CD4-positive, alpha-beta T cell treated with Interleukin-15 for 4 hours (primary cell): ENCODE measurements around the gene TRMT2A.
"Not testable (repeated sequence)": the region's sequence is repeated elsewhere in the genome, so short reads cannot be mapped to it uniquely, and the experiment has no call there.

Source experiments
- DNase-seq: peaks from one replicate; pipeline ENCODE4 v3.0.0-alpha.2; 2020; ENCODE audit warnings: low spot score

Gene TRMT2A, protein sequence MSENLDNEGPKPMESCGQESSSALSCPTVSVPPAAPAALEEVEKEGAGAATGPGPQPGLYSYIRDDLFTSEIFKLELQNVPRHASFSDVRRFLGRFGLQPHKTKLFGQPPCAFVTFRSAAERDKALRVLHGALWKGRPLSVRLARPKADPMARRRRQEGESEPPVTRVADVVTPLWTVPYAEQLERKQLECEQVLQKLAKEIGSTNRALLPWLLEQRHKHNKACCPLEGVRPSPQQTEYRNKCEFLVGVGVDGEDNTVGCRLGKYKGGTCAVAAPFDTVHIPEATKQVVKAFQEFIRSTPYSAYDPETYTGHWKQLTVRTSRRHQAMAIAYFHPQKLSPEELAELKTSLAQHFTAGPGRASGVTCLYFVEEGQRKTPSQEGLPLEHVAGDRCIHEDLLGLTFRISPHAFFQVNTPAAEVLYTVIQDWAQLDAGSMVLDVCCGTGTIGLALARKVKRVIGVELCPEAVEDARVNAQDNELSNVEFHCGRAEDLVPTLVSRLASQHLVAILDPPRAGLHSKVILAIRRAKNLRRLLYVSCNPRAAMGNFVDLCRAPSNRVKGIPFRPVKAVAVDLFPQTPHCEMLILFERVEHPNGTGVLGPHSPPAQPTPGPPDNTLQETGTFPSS

DNA sequence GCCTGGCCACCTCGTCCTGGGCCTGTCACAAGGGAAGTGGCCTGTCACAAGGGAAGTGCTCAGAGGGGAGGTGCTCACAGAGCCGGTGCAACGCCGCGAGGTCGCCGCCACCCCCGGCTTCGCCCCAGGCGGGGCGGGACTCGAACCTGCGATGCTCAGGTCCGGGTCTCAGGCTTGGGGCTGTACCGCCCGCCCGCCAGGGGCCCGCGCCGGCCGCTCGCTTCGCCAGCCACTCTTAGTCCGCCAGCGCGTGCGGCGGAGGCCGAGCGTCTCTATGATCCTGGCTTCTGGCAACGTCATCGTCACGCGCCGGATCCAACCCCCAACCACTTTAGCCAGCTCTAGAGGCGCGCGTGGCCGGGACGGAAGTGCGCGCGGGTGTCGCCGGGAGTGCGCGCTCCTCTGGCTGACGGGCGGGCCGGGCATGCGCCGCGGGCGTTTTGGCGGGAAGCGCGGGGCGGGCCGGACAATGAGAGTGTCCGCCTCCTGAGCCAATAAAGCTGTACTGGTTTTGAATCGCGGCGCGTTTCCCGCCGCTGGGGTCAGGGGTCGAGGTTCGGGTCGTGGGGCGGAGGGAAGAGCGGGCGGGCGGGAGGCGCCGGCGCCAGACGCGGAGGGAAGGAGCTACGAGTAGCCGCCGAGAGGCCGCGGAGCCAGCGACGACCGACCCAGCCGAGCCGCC is at the start of gene TRMT2A:
TRMT2A (minus strand) TSS at position 276 of the 682 bp plus-strand sequence. CDS start 320 bp downstream, outside the sequence.
- DNase-seq, result peak; percentile 97

- DNase-seq, result no peak
These were observed 49.7 kb upstream of the TRMT2A start for GRCh38 chr22:20166703-20167102.

- DNase-seq, result no peak
These were observed 48.9 kb upstream of the TRMT2A start for GRCh38 chr22:20165913-20166312.

GRCh38 chr22:20165421-20165820 is 48.4 kb upstream of the TRMT2A start:
- no peak for DNase-seq

- no peak for DNase-seq
These were observed 47.8 kb upstream of the TRMT2A start for GRCh38 chr22:20164863-20165262.

- DNase-seq, result no peak
These were observed 43.0 kb upstream of the TRMT2A start for GRCh38 chr22:20160041-20160440.

- DNase-seq, result not testable (repeated sequence)
These were observed 42.5 kb upstream of the TRMT2A start for GRCh38 chr22:20159531-20159930.

- no peak for DNase-seq
These were observed 42.0 kb upstream of the TRMT2A start for GRCh38 chr22:20159076-20159475.

- DNase-seq, result no peak
These were observed 41.5 kb upstream of the TRMT2A start for GRCh38 chr22:20158391-20159036.

DNA sequence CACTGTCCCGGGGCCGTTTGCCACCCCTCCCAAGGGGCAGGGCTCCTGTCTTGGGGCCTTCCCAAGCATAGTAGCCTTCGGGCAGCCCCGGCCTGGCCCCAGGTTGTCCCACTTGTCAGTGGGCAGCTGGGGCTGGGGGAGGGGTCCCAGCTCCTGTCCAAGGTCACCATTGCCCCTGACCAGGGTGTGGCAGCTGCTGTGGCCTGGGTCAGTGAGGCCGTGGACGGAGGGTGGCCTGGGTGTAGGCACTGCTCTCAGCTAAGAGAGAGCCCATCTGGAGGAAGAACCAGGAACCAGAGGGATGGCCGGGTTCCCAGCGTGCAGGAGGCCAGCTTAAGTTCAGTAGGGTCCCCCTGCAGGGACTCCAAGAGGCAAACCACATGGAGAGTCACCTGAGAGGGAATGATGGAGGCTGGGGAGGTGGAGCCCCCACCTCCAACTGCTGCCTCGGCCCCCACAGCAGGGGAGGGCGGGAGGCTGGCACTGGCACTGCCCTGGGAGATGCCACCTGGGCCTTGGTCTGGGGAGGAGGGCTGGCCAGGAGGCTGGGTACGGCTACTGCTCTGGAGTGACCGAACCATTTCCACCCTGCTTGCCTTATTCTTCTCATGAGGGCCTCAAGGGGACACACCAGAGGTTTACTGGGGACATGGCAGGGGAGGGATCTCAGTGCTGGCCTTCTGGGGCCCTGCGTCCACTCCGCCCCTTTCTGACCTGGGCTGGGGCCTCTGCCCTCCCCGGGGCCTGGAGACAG is 40.6 kb upstream of the TRMT2A start:
- DNase-seq, result no peak

- peak; percentile 87 for DNase-seq
These were observed 39.8 kb upstream of the TRMT2A start for GRCh38 chr22:20156611-20157429.

DNA sequence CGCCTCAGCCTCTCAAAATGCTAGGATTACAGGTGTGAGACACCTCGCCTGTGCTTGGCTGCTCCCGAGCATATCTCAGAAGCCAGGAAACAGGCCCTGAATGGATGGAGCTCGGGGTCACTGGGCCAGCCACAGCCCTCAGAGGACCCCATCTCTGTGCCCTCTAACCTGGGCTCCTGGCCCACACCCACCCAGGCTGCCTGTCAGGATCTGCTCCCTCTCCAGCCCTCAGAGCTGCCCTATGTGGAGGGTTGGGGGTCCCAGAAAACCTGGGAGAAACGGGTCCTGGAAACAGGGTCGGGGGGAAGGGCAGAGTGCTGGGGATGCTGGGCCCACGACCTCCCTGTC is 39.0 kb upstream of the TRMT2A start:
- no peak for DNase-seq

- DNase-seq, result no peak
These were observed 38.5 kb upstream of the TRMT2A start for GRCh38 chr22:20155330-20156041.

GRCh38 chr22:20154602-20155187 is 37.7 kb upstream of the TRMT2A start:
- no peak for DNase-seq

DNA sequence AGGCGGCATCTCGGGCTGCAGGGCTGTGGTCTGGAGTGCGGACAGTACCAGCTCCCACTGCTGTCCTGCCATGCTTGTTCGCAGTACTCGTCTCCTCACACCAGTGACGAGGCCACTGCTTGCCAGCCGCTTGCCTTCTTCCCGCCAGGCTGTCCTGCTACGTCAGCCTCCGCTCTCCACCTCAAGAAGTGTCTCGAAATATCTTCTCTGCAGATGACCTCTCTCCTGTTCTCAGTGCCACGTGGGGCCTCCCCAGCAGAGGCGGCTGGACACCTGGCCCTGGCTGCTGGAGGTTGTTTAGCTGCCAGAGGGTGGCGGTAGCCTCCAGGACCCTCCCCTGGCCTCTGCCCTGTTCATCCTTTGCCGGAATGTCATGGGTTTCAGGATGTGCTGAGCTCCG is 36.9 kb upstream of the TRMT2A start:
- no peak for DNase-seq

GRCh38 chr22:20152464-20152890 is 35.5 kb upstream of the TRMT2A start:
- DNase-seq, result no peak

DNA sequence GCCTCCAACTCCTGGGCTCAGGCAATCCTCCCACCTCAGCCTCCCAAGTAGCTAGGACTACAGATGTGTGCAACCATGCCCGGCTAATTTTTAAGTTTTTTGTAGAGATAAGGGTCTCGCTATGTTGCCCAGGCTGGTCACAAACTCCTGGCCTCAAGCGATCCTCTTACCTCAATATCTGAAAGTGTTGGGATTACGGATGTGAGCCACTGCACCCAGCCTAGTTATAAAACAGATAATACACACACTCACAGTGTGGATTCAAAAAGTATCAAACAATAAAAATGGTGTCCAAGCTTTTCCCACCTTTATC is 34.2 kb upstream of the TRMT2A start:
- DNase-seq, result no peak

- DNase-seq, result no peak
These were observed 33.6 kb upstream of the TRMT2A start, which contains the start of gene CCDC188 for GRCh38 chr22:20150381-20151275. Gene CCDC188 (minus strand): TSS chr22:20151055. CDS start chr22:20150986, 69 bp downstream.
